Measurements from ENCODE around the gene TMEM92.

Gene TMEM92

DNA sequence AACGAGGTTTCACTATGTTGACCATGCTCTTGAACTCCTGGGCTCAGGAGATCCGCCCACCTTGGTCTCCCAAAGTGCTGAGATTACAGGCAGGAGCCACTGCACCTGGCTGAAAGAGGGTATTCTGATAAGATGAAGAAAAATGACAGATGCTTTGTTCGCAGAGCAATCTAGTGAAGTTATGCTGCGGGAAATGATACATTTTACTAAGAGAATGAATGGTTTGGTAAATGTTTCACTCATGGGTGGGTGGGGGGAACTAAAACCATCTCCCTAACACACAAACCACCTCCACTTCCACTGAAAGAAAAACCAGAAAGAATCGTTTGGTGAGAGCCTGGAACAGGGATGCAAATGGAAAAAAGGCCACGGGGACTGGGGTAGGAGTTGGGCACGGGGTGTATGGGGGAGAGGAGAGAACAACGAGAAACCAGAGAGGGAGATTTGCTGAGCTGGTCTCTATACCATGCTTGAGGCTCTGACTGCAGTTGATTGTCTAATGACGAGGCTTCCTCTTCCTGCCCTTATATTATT, 52.6 kb downstream of the TMEM92 start:
- Histone ChIP-seq H3K9me3 (ENCODE audit: control insufficient read depth, insufficient read depth, low read length) (no peaks in the 10 kb centered on the region), H3K4me1 (ENCODE audit: control insufficient read depth, insufficient read depth, low read length) (no peaks in the 10 kb centered on the region), H3K9ac (ENCODE audit: low read depth, low read length) (no peak overlapping the region), H3K36me3 (ENCODE audit: control insufficient read depth, insufficient read depth, low read length) (no peaks in the 10 kb centered on the region), H3K4me3 (ENCODE audit: low read depth, low read length) (no peak overlapping the region), H3K27me3 (ENCODE audit: control insufficient read depth, insufficient read depth, low read length) (no peaks in the 10 kb centered on the region)

DNA sequence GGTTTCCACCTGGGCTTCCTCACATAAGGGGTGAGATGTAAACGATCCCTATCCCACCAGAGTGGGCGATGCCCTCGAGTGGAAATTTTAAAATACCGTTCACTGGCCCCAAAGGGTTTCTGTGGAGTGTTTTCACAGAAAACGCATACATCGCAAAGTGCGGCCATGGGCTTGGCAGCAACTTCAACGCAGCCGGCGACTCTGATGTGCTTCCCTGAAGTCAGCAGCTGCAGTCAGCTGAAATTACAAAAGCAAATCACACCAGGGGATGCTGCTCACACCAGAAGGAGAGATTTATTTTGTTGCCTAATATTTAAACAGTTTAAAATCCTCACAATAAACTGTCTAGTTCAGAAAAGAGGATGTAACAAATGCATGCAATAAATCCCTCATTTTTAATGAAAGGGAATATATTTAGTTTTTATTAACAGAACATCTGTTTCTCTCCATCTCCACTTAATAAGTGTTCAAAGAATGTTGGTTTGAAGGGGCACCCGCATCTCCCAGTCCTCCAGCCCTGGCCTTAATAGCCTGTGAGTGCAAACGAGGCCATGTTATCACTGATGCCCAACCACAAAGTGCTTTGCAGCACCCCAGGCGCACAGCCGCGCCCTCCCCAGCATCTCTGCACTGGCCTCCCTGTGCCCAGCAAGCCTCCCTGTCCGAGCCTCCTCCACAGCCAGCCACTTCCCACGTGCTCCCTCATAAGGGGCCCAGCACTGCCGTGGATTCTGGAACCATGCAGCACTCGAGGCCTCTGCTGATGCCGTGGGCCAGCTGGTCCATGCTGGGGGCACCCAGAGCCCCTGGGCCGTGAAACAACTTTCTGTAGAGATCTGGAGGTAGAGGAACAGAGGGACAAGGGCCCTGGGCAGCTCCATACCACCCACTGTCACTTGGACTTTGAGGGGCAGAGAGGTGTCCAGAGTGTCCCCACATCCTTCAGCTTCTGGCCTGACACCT, 54.4 kb downstream of the TMEM92 start:
- H3K9me3 ChIP-seq (ENCODE audit: control insufficient read depth, insufficient read depth, low read length) = no peaks in the 10 kb centered on the region
- peaks cover 3% of the 10 kb centered on the region for H3K4me1 ChIP-seq (ENCODE audit: control insufficient read depth, insufficient read depth, low read length)
- H3K4me3 ChIP-seq (ENCODE audit: low read depth, low read length) = no peak overlapping the region
- no peak overlapping the region for H3K9ac ChIP-seq (ENCODE audit: low read depth, low read length)
- no peaks in the 10 kb centered on the region for H3K36me3 ChIP-seq (ENCODE audit: control insufficient read depth, insufficient read depth, low read length)
- H3K27me3 ChIP-seq (ENCODE audit: control insufficient read depth, insufficient read depth, low read length) = no peaks in the 10 kb centered on the region

DNA sequence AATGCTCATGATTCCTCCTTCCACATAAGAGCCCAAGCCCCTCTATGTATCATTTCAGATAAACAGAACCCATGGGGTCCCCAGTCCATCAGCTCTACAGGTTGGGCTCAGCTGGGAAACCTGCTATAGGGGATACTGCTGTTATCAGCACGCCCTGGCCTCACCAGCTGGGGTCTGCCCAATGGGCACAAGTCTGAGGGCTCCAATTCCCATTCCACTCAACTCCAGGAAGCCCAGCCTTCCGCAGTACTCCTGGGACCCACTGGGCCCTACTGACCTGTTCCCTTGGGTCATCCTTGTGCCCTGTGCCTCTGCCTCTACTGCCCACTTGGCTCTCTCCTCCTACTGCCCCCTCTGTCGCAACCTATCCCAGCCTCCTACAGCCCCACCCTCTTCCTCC, 55.5 kb downstream of the TMEM92 start:
- Histone ChIP-seq H3K9ac (ENCODE audit: low read depth, low read length) (no peak overlapping the region), H3K4me1 (ENCODE audit: control insufficient read depth, insufficient read depth, low read length) (peaks cover 3% of the 10 kb centered on the region), H3K36me3 (ENCODE audit: control insufficient read depth, insufficient read depth, low read length) (no peaks in the 10 kb centered on the region), H3K4me3 (ENCODE audit: low read depth, low read length) (no peak overlapping the region), H3K9me3 (ENCODE audit: control insufficient read depth, insufficient read depth, low read length) (no peaks in the 10 kb centered on the region), H3K27me3 (ENCODE audit: control insufficient read depth, insufficient read depth, low read length) (no peaks in the 10 kb centered on the region)

DNA sequence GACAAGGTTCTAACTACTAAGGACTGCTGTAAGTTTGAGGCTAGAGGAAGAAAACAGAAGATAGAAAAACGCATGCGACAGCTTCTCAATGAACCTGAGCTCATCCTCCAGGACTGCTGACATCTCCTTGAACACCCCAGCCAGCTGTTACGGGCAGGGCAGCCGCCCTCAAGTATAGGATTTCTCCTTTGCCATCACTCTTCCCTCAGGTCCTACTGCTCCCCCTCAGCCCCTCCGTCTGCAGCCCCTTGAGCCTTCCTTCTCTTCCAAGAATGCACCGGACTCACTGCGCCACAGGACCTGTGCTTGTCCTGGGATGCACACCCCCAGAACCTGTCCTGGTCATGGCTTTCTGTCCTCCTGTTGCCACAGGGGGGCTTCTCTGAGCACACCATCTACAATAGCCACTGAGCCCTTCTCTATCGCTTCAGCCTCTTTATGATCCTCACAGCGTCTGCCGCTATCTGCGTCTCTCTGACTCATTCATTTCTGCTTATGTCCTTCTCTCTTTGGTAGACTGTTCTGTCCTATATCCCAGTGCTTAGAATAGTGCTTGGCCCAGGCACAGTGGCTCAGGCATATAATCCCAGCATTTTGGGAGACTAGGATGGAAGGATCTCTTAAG, 56.0 kb downstream of the TMEM92 start:
- Histone ChIP-seq H3K9me3 (ENCODE audit: control insufficient read depth, insufficient read depth, low read length) (no peaks in the 10 kb centered on the region), H3K9ac (ENCODE audit: low read depth, low read length) (no peak overlapping the region), H3K4me1 (ENCODE audit: control insufficient read depth, insufficient read depth, low read length) (peaks cover 3% of the 10 kb centered on the region), H3K4me3 (ENCODE audit: low read depth, low read length) (no peak overlapping the region), H3K36me3 (ENCODE audit: control insufficient read depth, insufficient read depth, low read length) (no peaks in the 10 kb centered on the region), H3K27me3 (ENCODE audit: control insufficient read depth, insufficient read depth, low read length) (no peaks in the 10 kb centered on the region)

Measured in iPS-15b (cell line).